H9 (cell line): Measurements from ENCODE around the gene PUM2. TPM values are rescaled to one million over a fixed set of nuclear protein-coding genes. Genes with fewer than 3 reads are reported as not detected.

ENCODE experiments used
- DNase-seq: peaks from one replicate; pipeline ENCODE4 v3.0.0-alpha.2; 2017
- H2AFZ ChIP-seq: one replicate; pipeline ENCODE4 v1.6.1; 2013; ENCODE audit warnings: mild to moderate bottlenecking, low read length, control low read depth, moderate library complexity
- H2AK5ac ChIP-seq: 2 replicates; pipeline ENCODE4 v1.6.1; 2013; ENCODE audit warnings: low read length, control low read depth, mixed read lengths; ENCODE audit not compliant: insufficient read length
- H2BK120ac ChIP-seq: one replicate; pipeline ENCODE4 v1.6.1; 2013; ENCODE audit warnings: low read depth, mild to moderate bottlenecking, low read length, control low read depth, inconsistent platforms; ENCODE audit not compliant: poor library complexity, severe bottlenecking
- H2BK12ac ChIP-seq: 2 replicates; pipeline ENCODE4 v1.6.1; 2013; ENCODE audit warnings: low read length, control low read depth, mixed read lengths, low read depth; ENCODE audit not compliant: insufficient read length
- H2BK15ac ChIP-seq: 2 replicates; pipeline ENCODE4 v1.6.1; 2013; ENCODE audit warnings: low read depth, low read length, control low read depth
- H2BK20ac ChIP-seq: one replicate; pipeline ENCODE4 v1.6.1; 2013; ENCODE audit warnings: low read depth, mild to moderate bottlenecking, low read length, control low read depth, inconsistent platforms; ENCODE audit not compliant: poor library complexity, severe bottlenecking
- H2BK5ac ChIP-seq: 2 replicates; pipeline ENCODE4 v1.6.1; 2013; ENCODE audit warnings: low read length, control low read depth, mixed read lengths; ENCODE audit not compliant: insufficient read length
- H3K14ac ChIP-seq: 2 replicates; pipeline ENCODE4 v1.6.1; 2013; ENCODE audit warnings: low read length, control low read depth; ENCODE audit not compliant: insufficient read depth
- H3K18ac ChIP-seq: 2 replicates; pipeline ENCODE4 v1.6.1; 2013; ENCODE audit warnings: low read depth, mild to moderate bottlenecking, mixed read lengths, low read length, control low read depth; ENCODE audit not compliant: insufficient read length
- H3K23ac ChIP-seq: 2 replicates; pipeline ENCODE4 v1.6.1; 2013; ENCODE audit warnings: low read length, control low read depth, mixed read lengths, low read depth; ENCODE audit not compliant: insufficient read length
- H3K23me2 ChIP-seq: 2 replicates; pipeline ENCODE4 v1.6.1; 2013; ENCODE audit warnings: low read depth, mild to moderate bottlenecking, mixed read lengths, low read length, control low read depth; ENCODE audit not compliant: insufficient read length, poor library complexity, severe bottlenecking
- H3K27ac ChIP-seq: 2 replicates; pipeline ENCODE4 v1.5.1; 2013; ENCODE audit warnings: low read length, control low read depth, mixed read lengths, low read depth; ENCODE audit not compliant: insufficient read length
- H3K27me3 ChIP-seq: 2 replicates; pipeline ENCODE4 v1.6.1; 2013; ENCODE audit warnings: low read length, control low read depth, inconsistent platforms; ENCODE audit not compliant: insufficient read depth
- H3K4ac ChIP-seq: 2 replicates; pipeline ENCODE4 v1.6.1; 2013; ENCODE audit warnings: low read depth, mild to moderate bottlenecking, control low read depth, inconsistent platforms, low read length, moderate library complexity
- H3K4me1 ChIP-seq: 2 replicates; pipeline ENCODE4 v1.6.1; 2013; ENCODE audit warnings: low read length, control low read depth, inconsistent platforms; ENCODE audit not compliant: insufficient read depth
- H3K4me2 ChIP-seq: 2 replicates; pipeline ENCODE4 v1.6.1; 2013; ENCODE audit warnings: low read length, control low read depth, mixed read lengths; ENCODE audit not compliant: insufficient read length, insufficient read depth
- H3K56ac ChIP-seq: 2 replicates; pipeline ENCODE4 v1.6.1; 2013; ENCODE audit warnings: low read depth, mild to moderate bottlenecking, mixed read lengths, low read length, control low read depth; ENCODE audit not compliant: insufficient read length
- H3K79me1 ChIP-seq: 2 replicates; pipeline ENCODE4 v1.6.1; 2013; ENCODE audit warnings: low read depth, mild to moderate bottlenecking, moderate library complexity, low read length, control low read depth, inconsistent platforms; ENCODE audit not compliant: insufficient read depth, poor library complexity, severe bottlenecking
- H3K79me2 ChIP-seq: 2 replicates; pipeline ENCODE4 v1.6.1; 2013; ENCODE audit warnings: low read length, control low read depth, inconsistent platforms; ENCODE audit not compliant: insufficient read depth
- H3K9ac ChIP-seq: 2 replicates; pipeline ENCODE4 v1.6.1; 2013; ENCODE audit warnings: low read length, control low read depth, mixed read lengths; ENCODE audit not compliant: insufficient read length; ENCODE audit errors: extremely low read depth
- H3K9me3 ChIP-seq: one replicate; pipeline ENCODE4 v1.6.1; 2013; ENCODE audit warnings: low read depth, low read length, inconsistent platforms; ENCODE audit not compliant: control insufficient read depth
- H3T11ph ChIP-seq: one replicate; pipeline ENCODE4 v1.6.1; 2013; ENCODE audit warnings: mild to moderate bottlenecking, low read length, control low read depth, inconsistent platforms
- H4K20me1 ChIP-seq: one replicate; pipeline ENCODE4 v1.6.1; 2013; ENCODE audit not compliant: control insufficient read depth, insufficient read length, insufficient read depth
- H4K5ac ChIP-seq: 2 replicates; pipeline ENCODE4 v1.6.1; 2013; ENCODE audit warnings: low read depth, mild to moderate bottlenecking, mixed read lengths, low read length, control low read depth; ENCODE audit not compliant: insufficient read length
- H4K8ac ChIP-seq: replicated peaks from 2 replicates; pipeline ENCODE4 v1.6.1; 2013; ENCODE audit warnings: low read length, control low read depth, mixed read lengths, low read depth; ENCODE audit not compliant: insufficient read length
- H4K91ac ChIP-seq: 2 replicates; pipeline ENCODE4 v1.6.1; 2013; ENCODE audit warnings: low read depth, mild to moderate bottlenecking, moderate library complexity, mixed read lengths, low read length, control low read depth; ENCODE audit not compliant: insufficient read length
- H3K27ac Mint-ChIP-seq, 3 experiments: 2 replicates in 2 of 3; 3 replicates in 1 of 3; pipeline ENCODE4 v1.8.0; 2020 to 2021; ENCODE audit warnings: mixed read lengths in 3 of 3, mild to moderate bottlenecking in 1 of 3, moderate library complexity in 1 of 3
- H3K27me3 Mint-ChIP-seq: 2 replicates; pipeline ENCODE4 v1.8.0; 2021; ENCODE audit warnings: low read depth, mild to moderate bottlenecking, moderate library complexity, mixed read lengths
- H3K36me3 Mint-ChIP-seq, 3 experiments: 2 replicates in 2 of 3; 3 replicates in 1 of 3; pipeline ENCODE4 v1.8.0; 2020 to 2021; ENCODE audit warnings: low read depth in 3 of 3, mixed read lengths in 3 of 3; ENCODE audit not compliant: insufficient read depth in 1 of 3
- H3K4me1 Mint-ChIP-seq, 2 experiments: 2 replicates each; pipeline ENCODE4 v1.8.0; 2020; ENCODE audit warnings: mixed read lengths in 2 of 2
- H3K4me3 Mint-ChIP-seq, 2 experiments: 2 replicates in 1 of 2; 3 replicates in 1 of 2; pipeline ENCODE4 v1.8.0; 2020 to 2021; ENCODE audit warnings: mild to moderate bottlenecking in 2 of 2, mixed read lengths in 2 of 2, moderate library complexity in 1 of 2
- H3K9me3 Mint-ChIP-seq, 2 experiments: 2 replicates in 1 of 2; 3 replicates in 1 of 2; pipeline ENCODE4 v1.8.0; 2020; ENCODE audit warnings: mild to moderate bottlenecking in 2 of 2, mixed read lengths in 2 of 2, moderate library complexity in 1 of 2
- WGBS: extraction: QIAGEN DNeasy Blood & Tissue Kit; methylation state at CpG from one replicate; pipeline ENCODE4 v1.1.7; 2013; ENCODE audit warnings: missing lambda C conversion rate, low lambda C conversion rate, mixed read lengths; ENCODE audit not compliant: insufficient read length; ENCODE audit errors: extremely low coverage; 5-methylcytosine and 5-hydroxymethylcytosine counted together
- total RNA-seq: library from RNA; stranded (reverse); gene quantifications from 2 replicates; pipeline ENCODE4 v1.2.1, GENCODE V29; 2021
- TF ChIP-seq, protein P1 (sequence below): fragments of 200-600 bp; sonication (generic); conservative IDR thresholded peaks from 3 replicates; pipeline ENCODE4 v1.8.0; 2021; ENCODE audit warnings: antibody characterized with exemption, mild to moderate bottlenecking

The PUM2 gene
- total RNA-seq, 1 experiment from 2014 or later, result 96.6 TPM

DNA sequence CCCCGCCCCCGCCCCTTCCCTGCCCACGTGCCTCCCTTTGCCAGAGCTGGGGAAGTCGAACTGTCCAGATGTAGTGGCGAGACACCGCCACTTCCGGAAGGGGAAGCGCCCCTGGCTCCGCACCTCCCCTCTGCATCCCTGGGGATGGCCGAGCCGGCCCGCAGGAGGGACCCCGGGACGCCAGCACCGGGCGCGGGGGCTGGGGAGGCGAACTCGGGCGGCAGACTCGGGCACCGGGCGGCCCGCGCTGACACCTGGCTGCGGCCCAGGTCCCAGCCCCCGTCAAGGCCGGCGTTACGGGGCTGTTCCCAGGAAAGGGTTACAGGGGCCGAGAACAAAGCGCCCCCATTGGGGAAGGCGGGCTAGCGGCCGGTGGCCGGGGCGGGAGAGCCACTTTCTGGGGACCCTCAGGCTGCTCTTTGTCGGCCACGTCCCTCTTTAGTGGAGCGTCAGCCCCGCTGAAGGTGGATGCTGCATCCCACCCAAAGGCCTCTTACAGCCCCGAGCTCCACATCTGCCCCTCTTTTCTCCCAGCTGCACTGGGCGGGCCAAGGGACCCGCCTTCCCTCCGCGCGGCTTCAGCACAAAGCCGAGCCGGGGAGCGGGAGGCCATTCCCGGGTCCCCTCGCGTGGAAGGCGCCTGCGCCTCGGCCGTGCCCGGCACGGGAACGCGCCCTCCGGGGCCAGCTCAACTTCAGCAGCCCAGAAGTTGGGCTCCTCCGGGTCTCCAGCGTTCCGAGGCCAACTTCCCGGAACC, 127.1 kb downstream of the PUM2 start:
- Histone ChIP-seq H2AK5ac (no peak overlapping the region), H2BK120ac (no peak overlapping the region), H3K18ac (peak overlapping the region; percentile 39), H3K14ac (peak overlapping the region; percentile 38; the same call in 1 of the 2 replicates), H3K23ac (no peak overlapping the region), H3K79me2 (peaks cover 11% of the 10 kb centered on the region; the same call in 1 of the 2 replicates), H3K4ac (no peak overlapping the region), H3T11ph (no peak overlapping the region), H4K20me1 (no peaks in the 10 kb centered on the region), H3K79me1 (no peaks in the 10 kb centered on the region), H3K27me3 (no peaks in the 10 kb centered on the region), H2BK5ac (no peak overlapping the region), H2BK12ac (no peak overlapping the region), H2BK20ac (no peak overlapping the region), H4K91ac (no peak overlapping the region), H3K9ac (peak overlapping the region; percentile 12), H3K4me1 (peaks cover 9% of the 10 kb centered on the region; the same call in 1 of the 2 replicates), H3K9me3 (no peaks in the 10 kb centered on the region), H3K56ac (no peak overlapping the region), H3K27ac (no peak overlapping the region), H4K5ac (no peak overlapping the region), H3K4me2 (peak overlapping the region; percentile 71), H2AFZ (no peak overlapping the region), H3K23me2 (peaks cover 10% of the 10 kb centered on the region), H2BK15ac (no peak overlapping the region), H4K8ac (no peak overlapping the region)
- Mint-ChIP-seq H3K9me3 (no peaks in the 10 kb centered on the region; a peak in 1 of 5 replicates), H3K27me3 (peaks cover 32% of the 10 kb centered on the region), H3K4me1 (peaks cover 28 to 31% of the 10 kb centered on the region in 2 experiments), H3K27ac (no peak overlapping the region), H3K36me3 (peaks cover 9 to 17% (median 9%) of the 10 kb centered on the region in 3 experiments; a peak in 6 of 7 replicates), H3K4me3 (peak overlapping the region; percentile 63 to 79)
- peak; percentile 63 for DNase-seq
- WGBS, result no CpG with 5 or more reads among the region's 66 CpGs
- TF ChIP-seq, protein P1, sequence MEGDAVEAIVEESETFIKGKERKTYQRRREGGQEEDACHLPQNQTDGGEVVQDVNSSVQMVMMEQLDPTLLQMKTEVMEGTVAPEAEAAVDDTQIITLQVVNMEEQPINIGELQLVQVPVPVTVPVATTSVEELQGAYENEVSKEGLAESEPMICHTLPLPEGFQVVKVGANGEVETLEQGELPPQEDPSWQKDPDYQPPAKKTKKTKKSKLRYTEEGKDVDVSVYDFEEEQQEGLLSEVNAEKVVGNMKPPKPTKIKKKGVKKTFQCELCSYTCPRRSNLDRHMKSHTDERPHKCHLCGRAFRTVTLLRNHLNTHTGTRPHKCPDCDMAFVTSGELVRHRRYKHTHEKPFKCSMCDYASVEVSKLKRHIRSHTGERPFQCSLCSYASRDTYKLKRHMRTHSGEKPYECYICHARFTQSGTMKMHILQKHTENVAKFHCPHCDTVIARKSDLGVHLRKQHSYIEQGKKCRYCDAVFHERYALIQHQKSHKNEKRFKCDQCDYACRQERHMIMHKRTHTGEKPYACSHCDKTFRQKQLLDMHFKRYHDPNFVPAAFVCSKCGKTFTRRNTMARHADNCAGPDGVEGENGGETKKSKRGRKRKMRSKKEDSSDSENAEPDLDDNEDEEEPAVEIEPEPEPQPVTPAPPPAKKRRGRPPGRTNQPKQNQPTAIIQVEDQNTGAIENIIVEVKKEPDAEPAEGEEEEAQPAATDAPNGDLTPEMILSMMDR, result no peak; the same call in 2 of the 3 replicates
